ENCODE measurements around the gene LEPROT.

DNA sequence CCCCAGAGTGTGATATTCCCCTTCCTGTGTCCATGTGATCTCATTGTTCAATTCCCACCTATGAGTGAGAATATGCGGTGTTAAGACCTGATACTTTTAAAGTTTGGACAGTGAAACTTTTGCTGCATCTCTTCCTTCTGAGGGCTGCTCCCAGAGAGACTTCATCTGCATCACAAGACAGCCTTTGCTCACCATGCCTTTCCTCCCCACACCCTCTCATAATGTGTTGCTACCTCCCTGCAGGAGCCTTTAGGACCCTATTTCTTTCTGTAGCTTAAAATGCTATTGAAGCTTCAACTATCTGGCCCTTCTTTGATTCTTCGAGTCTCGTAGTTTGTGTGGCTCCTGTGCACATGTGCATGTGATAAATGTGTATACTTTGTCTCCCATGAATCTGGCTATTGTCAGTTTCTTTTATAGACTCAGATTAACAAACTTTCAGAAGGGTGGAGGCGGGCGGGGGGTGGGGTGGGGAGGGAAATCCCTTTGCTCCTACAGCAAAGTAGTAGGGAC is 23.7 kb downstream of the LEPROT start:
- TF ChIP-seq ZBED1 (IDR thresholded peaks at IDR 0.05; ENCODE audit: borderline replicate concordance) (no peak), ZNF274 (IDR thresholded peaks at IDR 0.05; ENCODE audit: insufficient read depth, insufficient read length) (no peak), POLR2A (IDR thresholded peaks at IDR 0.05; ENCODE audit: low read depth, low read length) (no peak), SRF (IDR thresholded peaks at IDR 0.05; ENCODE audit: low read depth in 2 of 2, low read length in 2 of 2) (no peak), REST (IDR thresholded peaks at IDR 0.05; ENCODE audit: low read depth, low read length) (no peak), JUND (IDR thresholded peaks at IDR 0.05; ENCODE audit: low read depth, low read length) (no peak), RAD21 (IDR thresholded peaks at IDR 0.05; ENCODE audit: insufficient read depth, low read depth, low read length) (no peak), TARDBP (IDR thresholded peaks at IDR 0.05; ENCODE audit: borderline replicate concordance) (no peak)
- TF ChIP-seq, protein P1, sequence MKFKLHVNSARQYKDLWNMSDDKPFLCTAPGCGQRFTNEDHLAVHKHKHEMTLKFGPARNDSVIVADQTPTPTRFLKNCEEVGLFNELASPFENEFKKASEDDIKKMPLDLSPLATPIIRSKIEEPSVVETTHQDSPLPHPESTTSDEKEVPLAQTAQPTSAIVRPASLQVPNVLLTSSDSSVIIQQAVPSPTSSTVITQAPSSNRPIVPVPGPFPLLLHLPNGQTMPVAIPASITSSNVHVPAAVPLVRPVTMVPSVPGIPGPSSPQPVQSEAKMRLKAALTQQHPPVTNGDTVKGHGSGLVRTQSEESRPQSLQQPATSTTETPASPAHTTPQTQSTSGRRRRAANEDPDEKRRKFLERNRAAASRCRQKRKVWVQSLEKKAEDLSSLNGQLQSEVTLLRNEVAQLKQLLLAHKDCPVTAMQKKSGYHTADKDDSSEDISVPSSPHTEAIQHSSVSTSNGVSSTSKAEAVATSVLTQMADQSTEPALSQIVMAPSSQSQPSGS (IDR thresholded peaks at IDR 0.05; ENCODE audit: low read length), result no peak
- TF ChIP-seq, protein P2, sequence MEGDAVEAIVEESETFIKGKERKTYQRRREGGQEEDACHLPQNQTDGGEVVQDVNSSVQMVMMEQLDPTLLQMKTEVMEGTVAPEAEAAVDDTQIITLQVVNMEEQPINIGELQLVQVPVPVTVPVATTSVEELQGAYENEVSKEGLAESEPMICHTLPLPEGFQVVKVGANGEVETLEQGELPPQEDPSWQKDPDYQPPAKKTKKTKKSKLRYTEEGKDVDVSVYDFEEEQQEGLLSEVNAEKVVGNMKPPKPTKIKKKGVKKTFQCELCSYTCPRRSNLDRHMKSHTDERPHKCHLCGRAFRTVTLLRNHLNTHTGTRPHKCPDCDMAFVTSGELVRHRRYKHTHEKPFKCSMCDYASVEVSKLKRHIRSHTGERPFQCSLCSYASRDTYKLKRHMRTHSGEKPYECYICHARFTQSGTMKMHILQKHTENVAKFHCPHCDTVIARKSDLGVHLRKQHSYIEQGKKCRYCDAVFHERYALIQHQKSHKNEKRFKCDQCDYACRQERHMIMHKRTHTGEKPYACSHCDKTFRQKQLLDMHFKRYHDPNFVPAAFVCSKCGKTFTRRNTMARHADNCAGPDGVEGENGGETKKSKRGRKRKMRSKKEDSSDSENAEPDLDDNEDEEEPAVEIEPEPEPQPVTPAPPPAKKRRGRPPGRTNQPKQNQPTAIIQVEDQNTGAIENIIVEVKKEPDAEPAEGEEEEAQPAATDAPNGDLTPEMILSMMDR (IDR thresholded peaks at IDR 0.05 in 2 of 3, conservative IDR thresholded peaks at IDR 0.05 in 1 of 3; ENCODE audit: control insufficient read depth in 2 of 3, extremely low read depth in 1 of 3, insufficient read depth in 1 of 3, low read depth in 3 of 3, low read length in 3 of 3), result no peak
